Natural killer cell (primary cell): ENCODE measurements around the gene NANS. TPM values are rescaled to one million over a fixed set of nuclear protein-coding genes. Genes with fewer than 3 reads are reported as not detected.
"Not testable (repeated sequence)": the region's sequence is repeated elsewhere in the genome, so short reads cannot be mapped to it uniquely, and the experiment has no call there.

ENCODE experiments used
- ATAC-seq, 3 donors: fragments of 150-1000 bp in 2 of 3; fragments of 200-7000 bp in 1 of 3; cut with Tn5 transposase; 1 replicate in 1 of 3; 2 replicates in 2 of 3; pipeline ENCODE4 v1.10.0; 2021; ENCODE audit warnings: mild to moderate bottlenecking in 2 of 3, moderate library complexity in 2 of 3
- DNase-seq, 2 donors: peaks; one replicate each; pipeline versions ENCODE4 v3.0.0 to v3.0.0-alpha.2; 2013 to 2021; ENCODE audit warnings: mixed read lengths in 1 of 2
- H3K27ac ChIP-seq: one replicate; pipeline ENCODE4 v1.5.1; 2013; ENCODE audit warnings: mild to moderate bottlenecking, low read length
- H3K27me3 ChIP-seq: one replicate; pipeline ENCODE4 v1.6.1; 2013; ENCODE audit warnings: low read length; ENCODE audit not compliant: control insufficient read depth, insufficient read depth
- H3K36me3 ChIP-seq: one replicate; pipeline ENCODE4 v1.6.1; 2013; ENCODE audit warnings: low read length; ENCODE audit not compliant: control insufficient read depth, insufficient read depth
- H3K4me1 ChIP-seq: one replicate; pipeline ENCODE4 v1.6.1; 2013; ENCODE audit warnings: low read length; ENCODE audit not compliant: control insufficient read depth, insufficient read depth
- H3K4me3 ChIP-seq: one replicate; pipeline ENCODE4 v1.5.1; 2013; ENCODE audit warnings: low read length
- H3K9me3 ChIP-seq: one replicate; pipeline ENCODE4 v1.6.1; 2013; ENCODE audit warnings: low read length; ENCODE audit not compliant: control insufficient read depth, insufficient read depth
- H3K27ac Mint-ChIP-seq, 2 donors: one replicate each; pipeline ENCODE4 v1.8.0; 2022; ENCODE audit warnings: mild to moderate bottlenecking in 2 of 2, mixed read lengths in 2 of 2, moderate library complexity in 1 of 2
- H3K27me3 Mint-ChIP-seq, 2 donors: one replicate each; pipeline ENCODE4 v1.8.0; 2022; ENCODE audit warnings: low read depth in 2 of 2, mixed read lengths in 2 of 2
- H3K36me3 Mint-ChIP-seq: one replicate; pipeline ENCODE4 v1.8.0; 2022; ENCODE audit warnings: mixed read lengths
- H3K4me1 Mint-ChIP-seq, 2 donors: one replicate each; pipeline ENCODE4 v1.8.0; 2022; ENCODE audit warnings: mixed read lengths in 2 of 2
- H3K4me3 Mint-ChIP-seq: one replicate; pipeline ENCODE4 v1.8.0; 2022; ENCODE audit warnings: mild to moderate bottlenecking, moderate library complexity, mixed read lengths
- H3K9me3 Mint-ChIP-seq, 2 donors: one replicate each; pipeline ENCODE4 v1.8.0; 2022; ENCODE audit warnings: mixed read lengths in 2 of 2
- WGBS: methylation state at CpG from one replicate; pipeline ENCODE4 v1.1.7; 2013; ENCODE audit warnings: missing lambda C conversion rate; ENCODE audit not compliant: insufficient coverage; 5-methylcytosine and 5-hydroxymethylcytosine counted together
- intact Hi-C: fragments of 100-400 bp; cut with micrococcal nuclease; formaldehyde crosslinking; loops from one replicate; pipeline ENCODE4 v1.14.2; 2022
- total RNA-seq, 4 donors: library from RNA; stranded (reverse); fragments of 120-200 nt in 1 of 4; gene quantifications; one replicate each; pipeline versions ENCODE4 v1.2.3 to v1.2.4, GENCODE V29; 2013 to 2022
- TF ChIP-seq, protein P1 (sequence below): fragments of 200-600 bp; IDR thresholded peaks from one replicate; pipeline ENCODE4 v1.8.0; 2022; ENCODE audit warnings: antibody characterized with exemption

The NANS gene
- total RNA-seq, 3 donors from 2014 or later (not counting 1 experiment from before 2014, with no cell fraction given), result 30.7 to 36.8 (median 34.1) TPM

DNA sequence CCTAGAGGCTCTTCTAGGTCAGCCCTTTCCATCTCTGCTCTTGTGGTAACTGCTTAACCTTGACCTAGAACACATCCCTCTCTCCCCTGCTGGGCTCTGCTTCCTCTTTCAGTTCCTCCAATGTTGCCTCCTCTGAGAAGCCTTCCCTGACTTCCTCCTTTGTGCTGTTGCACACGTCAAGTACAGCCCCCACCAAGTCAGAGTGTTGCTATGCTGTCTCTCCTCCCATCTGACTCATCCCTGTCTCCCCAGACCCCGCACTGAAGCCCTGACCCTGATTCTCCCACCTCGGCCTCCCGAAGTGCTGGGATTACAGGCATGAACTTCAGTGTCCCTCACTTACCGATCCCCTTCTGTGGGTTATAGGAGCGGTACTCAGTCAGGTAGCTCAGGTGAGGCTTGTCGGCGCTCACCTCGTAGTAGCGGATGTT is 72.9 kb downstream of the NANS start:
- Histone ChIP-seq H3K4me3 (no peak overlapping the region), H3K4me1 (peaks cover 18% of the 10 kb centered on the region), H3K27me3 (no peaks in the 10 kb centered on the region), H3K27ac (no peak overlapping the region), H3K36me3 (no peaks in the 10 kb centered on the region), H3K9me3 (no peaks in the 10 kb centered on the region)
- WGBS, result 87% methylated on average over 10 of the region's 10 CpGs
- TF ChIP-seq, protein P1, sequence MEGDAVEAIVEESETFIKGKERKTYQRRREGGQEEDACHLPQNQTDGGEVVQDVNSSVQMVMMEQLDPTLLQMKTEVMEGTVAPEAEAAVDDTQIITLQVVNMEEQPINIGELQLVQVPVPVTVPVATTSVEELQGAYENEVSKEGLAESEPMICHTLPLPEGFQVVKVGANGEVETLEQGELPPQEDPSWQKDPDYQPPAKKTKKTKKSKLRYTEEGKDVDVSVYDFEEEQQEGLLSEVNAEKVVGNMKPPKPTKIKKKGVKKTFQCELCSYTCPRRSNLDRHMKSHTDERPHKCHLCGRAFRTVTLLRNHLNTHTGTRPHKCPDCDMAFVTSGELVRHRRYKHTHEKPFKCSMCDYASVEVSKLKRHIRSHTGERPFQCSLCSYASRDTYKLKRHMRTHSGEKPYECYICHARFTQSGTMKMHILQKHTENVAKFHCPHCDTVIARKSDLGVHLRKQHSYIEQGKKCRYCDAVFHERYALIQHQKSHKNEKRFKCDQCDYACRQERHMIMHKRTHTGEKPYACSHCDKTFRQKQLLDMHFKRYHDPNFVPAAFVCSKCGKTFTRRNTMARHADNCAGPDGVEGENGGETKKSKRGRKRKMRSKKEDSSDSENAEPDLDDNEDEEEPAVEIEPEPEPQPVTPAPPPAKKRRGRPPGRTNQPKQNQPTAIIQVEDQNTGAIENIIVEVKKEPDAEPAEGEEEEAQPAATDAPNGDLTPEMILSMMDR, result no peak
- Mint-ChIP-seq H3K27me3 (no peaks in the 10 kb centered on the region), H3K27ac (peak overlapping the region in 1 of 2 donors; percentile 35), H3K4me1 (peaks cover 0 to 12% of the 10 kb centered on the region in 2 donors), H3K4me3 (no peak overlapping the region), H3K36me3 (no peaks in the 10 kb centered on the region), H3K9me3 (no peaks in the 10 kb centered on the region)
- DNase-seq, result no peak
- intact Hi-C loops, result no loop called here
- ATAC-seq, result peak in 2 of 3 donors; percentile 41 to 60

DNA sequence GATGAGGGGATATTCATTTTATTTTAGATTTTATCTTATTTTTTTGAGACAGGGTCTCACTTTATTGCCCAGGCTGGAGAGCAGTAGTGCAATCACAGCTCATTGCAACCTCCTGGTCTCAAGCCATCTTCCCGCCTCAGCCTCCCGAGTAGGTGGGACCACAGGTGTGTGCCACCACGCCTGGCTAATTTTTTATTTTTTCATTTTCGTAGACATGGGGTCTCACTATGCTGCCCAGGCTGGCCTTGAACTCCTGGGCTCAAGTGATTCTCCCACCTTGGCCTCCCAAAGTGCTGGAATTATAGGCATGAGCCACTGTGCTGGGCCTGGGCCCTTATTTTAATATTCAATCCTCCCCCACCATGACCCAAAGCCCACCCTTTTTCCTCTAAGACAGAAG is 73.5 kb downstream of the NANS start:
- H3K36me3 ChIP-seq, H3K9me3 Mint-ChIP-seq, DNase-seq, H3K27ac Mint-ChIP-seq, H3K9me3 ChIP-seq, H3K27me3 Mint-ChIP-seq, H3K4me3 ChIP-seq, intact Hi-C loops, H3K27me3 ChIP-seq, H3K36me3 Mint-ChIP-seq, H3K4me3 Mint-ChIP-seq, ATAC-seq, H3K27ac ChIP-seq: not testable (repeated sequence)
- WGBS, result 93% methylated on average over 4 of the region's 4 CpGs
- H3K4me1 Mint-ChIP-seq, result peaks cover 0 to 12% of the 10 kb centered on the region in 2 donors
- H3K4me1 ChIP-seq, result peaks cover 18% of the 10 kb centered on the region

GRCh38 chr9:98130576-98131228 is 74.2 kb downstream of the NANS start:
- H3K36me3 ChIP-seq, result no peaks in the 10 kb centered on the region
- H3K27ac Mint-ChIP-seq, result no peak overlapping the region
- TF ChIP-seq, protein P1, result no peak
- H3K27ac ChIP-seq, result no peak overlapping the region
- DNase-seq, result no peak
- H3K4me1 ChIP-seq, result peaks cover 18% of the 10 kb centered on the region
- no peaks in the 10 kb centered on the region for H3K27me3 ChIP-seq
- H3K4me3 ChIP-seq, result no peak overlapping the region
- no peak overlapping the region for H3K4me3 Mint-ChIP-seq
- no peaks in the 10 kb centered on the region for H3K27me3 Mint-ChIP-seq
- 96% methylated on average over 13 of the region's 13 CpGs for WGBS
- no peaks in the 10 kb centered on the region for H3K9me3 Mint-ChIP-seq
- H3K9me3 ChIP-seq, result no peaks in the 10 kb centered on the region
- ATAC-seq, result no peak
- intact Hi-C loops, result no loop called here
- no peaks in the 10 kb centered on the region for H3K36me3 Mint-ChIP-seq
- peaks cover 0 to 12% of the 10 kb centered on the region in 2 donors for H3K4me1 Mint-ChIP-seq

GRCh38 chr9:98132158-98132557 is 75.6 kb downstream of the NANS start:
- Histone ChIP-seq H3K27ac (no peak overlapping the region), H3K4me3 (no peak overlapping the region), H3K9me3 (no peaks in the 10 kb centered on the region), H3K36me3 (no peaks in the 10 kb centered on the region), H3K4me1 (peaks cover 18% of the 10 kb centered on the region), H3K27me3 (no peaks in the 10 kb centered on the region)
- TF ChIP-seq, protein P1, result no peak
- WGBS, result 98% methylated on average over 9 of the region's 9 CpGs
- no peaks in the 10 kb centered on the region for H3K9me3 Mint-ChIP-seq
- intact Hi-C loops, result no loop called here
- DNase-seq (no peak), ATAC-seq (no peak)
- no peak overlapping the region for H3K27ac Mint-ChIP-seq
- H3K4me1 Mint-ChIP-seq, result peaks cover 0 to 12% of the 10 kb centered on the region in 2 donors
- no peak overlapping the region for H3K4me3 Mint-ChIP-seq
- H3K36me3 Mint-ChIP-seq, result no peaks in the 10 kb centered on the region
- no peaks in the 10 kb centered on the region for H3K27me3 Mint-ChIP-seq

Other genes with a start within 250 kb of the NANS start
- gene FOXE1, start 203.5 kb upstream of the NANS start, total RNA-seq, result not detected
- 10 to 100 TPM; 26.6 to 35.1 (median 31.2) TPM for gene TRMO, start 134.2 kb upstream of the NANS start, total RNA-seq
- gene HEMGN, start 118.6 kb upstream of the NANS start, total RNA-seq, result under 1 TPM; 0.47 to 0.75 (median 0.75) TPM
- gene ANP32B, start 73.4 kb upstream of the NANS start, total RNA-seq, result 100 to 1,000 TPM in 2 of 3 donors, 10 to 100 TPM in 1; 89.9 to 107 (median 100) TPM
- 10 to 100 TPM; 45.1 to 66.5 (median 65.3) TPM for gene TRIM14, start 62.5 kb downstream of the NANS start, total RNA-seq
- 1 to 10 TPM; 1.9 to 3.6 (median 2.3) TPM for gene CORO2A, start 135.9 kb downstream of the NANS start, total RNA-seq
- 1 to 10 TPM; 5.0 to 8.9 (median 7.0) TPM for gene TBC1D2, start 198.9 kb downstream of the NANS start, total RNA-seq